GM23248 (cell line): ENCODE data around the gene CELSR3.

ENCODE experiments used
- EZH2 ChIP-seq: fragments of 200-600 bp; sonication (generic); IDR thresholded peaks from 2 replicates; pipeline ENCODE4 v1.6.1; 2018; ENCODE audit warnings: antibody characterized with exemption, mild to moderate bottlenecking; ENCODE audit not compliant: insufficient read depth, poor library complexity, severe bottlenecking
- EZH2phosphoT487 ChIP-seq: fragments of 200-600 bp; sonication (generic); IDR thresholded peaks from 2 replicates; pipeline ENCODE4 v1.6.1; 2018; ENCODE audit warnings: antibody characterized with exemption, moderate library complexity, mild to moderate bottlenecking, low read depth; ENCODE audit not compliant: insufficient read depth

GRCh38 chr3:48681974-48682610 lies 19.4 kb upstream of the CELSR3 start:
- no peak for TF ChIP-seq EZH2phosphoT487
- TF ChIP-seq EZH2 = no peak
